HEK293 (cell line): Measurements from ENCODE around the gene HTATIP2.

ENCODE experiments used
- CTCF ChIP-seq: fragments of 450-650 bp; formaldehyde crosslinking; IDR thresholded peaks from 2 replicates; pipeline ENCODE4 v1.5.1; 2016; ENCODE audit warnings: missing biosample characterization, missing genetic modification characterization
- GFI1B ChIP-seq: fragments of 450-650 bp; formaldehyde crosslinking; IDR thresholded peaks from 2 replicates; pipeline ENCODE4 v1.5.1; 2016; ENCODE audit warnings: missing biosample characterization, missing genetic modification characterization
- MYNN ChIP-seq: fragments of 450-650 bp; formaldehyde crosslinking; IDR thresholded peaks from 2 replicates; pipeline ENCODE4 v1.5.1; 2016; ENCODE audit warnings: missing biosample characterization, missing genetic modification characterization, borderline replicate concordance
- MZF1 ChIP-seq: fragments of 450-650 bp; formaldehyde crosslinking; IDR thresholded peaks from 2 replicates; pipeline ENCODE4 v1.5.1; 2017; ENCODE audit warnings: missing biosample characterization, missing genetic modification characterization, borderline replicate concordance
- OSR2 ChIP-seq: fragments of 450-650 bp; formaldehyde crosslinking; IDR thresholded peaks from 2 replicates; pipeline ENCODE4 v1.5.1; 2016; ENCODE audit warnings: missing biosample characterization, missing genetic modification characterization
- PRDM6 ChIP-seq: fragments of 450-650 bp; formaldehyde crosslinking; IDR thresholded peaks from 2 replicates; pipeline ENCODE4 v1.5.1; 2017; ENCODE audit warnings: missing biosample characterization, missing genetic modification characterization
- SP7 ChIP-seq: fragments of 450-650 bp; formaldehyde crosslinking; IDR thresholded peaks from 2 replicates; pipeline ENCODE4 v1.5.1; 2016; ENCODE audit warnings: missing biosample characterization, missing genetic modification characterization
- TSHZ1 ChIP-seq: fragments of 450-650 bp; formaldehyde crosslinking; IDR thresholded peaks from 2 replicates; pipeline ENCODE4 v1.5.1; 2016; ENCODE audit warnings: missing biosample characterization, missing genetic modification characterization, borderline replicate concordance
- ZBTB1 ChIP-seq: fragments of 450-650 bp; formaldehyde crosslinking; IDR thresholded peaks from 2 replicates; pipeline ENCODE4 v1.5.1; 2016; ENCODE audit warnings: missing biosample characterization, missing genetic modification characterization
- ZBTB17 ChIP-seq: fragments of 450-650 bp; formaldehyde crosslinking; IDR thresholded peaks from 2 replicates; pipeline ENCODE4 v1.5.1; 2016; ENCODE audit warnings: missing biosample characterization, missing genetic modification characterization
- ZBTB20 ChIP-seq: fragments of 450-650 bp; formaldehyde crosslinking; IDR thresholded peaks from 2 replicates; pipeline ENCODE4 v1.5.1; 2016; ENCODE audit warnings: missing biosample characterization, missing genetic modification characterization
- ZBTB21 ChIP-seq: fragments of 450-650 bp; formaldehyde crosslinking; IDR thresholded peaks from 2 replicates; pipeline ENCODE4 v1.5.1; 2017; ENCODE audit warnings: missing biosample characterization, missing genetic modification characterization
- ZBTB7A ChIP-seq: fragments of 450-650 bp; formaldehyde crosslinking; IDR thresholded peaks from 2 replicates; pipeline ENCODE4 v1.5.1; 2016; ENCODE audit warnings: low read depth, missing biosample characterization, missing genetic modification characterization
- ZEB2 ChIP-seq: fragments of 450-650 bp; formaldehyde crosslinking; IDR thresholded peaks from 2 replicates; pipeline ENCODE4 v1.5.1; 2016; ENCODE audit warnings: missing biosample characterization, missing genetic modification characterization
- ZNF10 ChIP-seq: fragments of 450-650 bp; formaldehyde crosslinking; IDR thresholded peaks from 2 replicates; pipeline ENCODE4 v1.5.1; 2017; ENCODE audit warnings: missing biosample characterization, missing genetic modification characterization
- ZNF169 ChIP-seq: fragments of 450-650 bp; formaldehyde crosslinking; IDR thresholded peaks from 2 replicates; pipeline ENCODE4 v1.5.1; 2016; ENCODE audit warnings: missing biosample characterization, missing genetic modification characterization
- ZNF274 ChIP-seq, 2 experiments: fragments of 200-500 bp in 1 of 2; fragments of 450-650 bp in 1 of 2; sonication (Bioruptor generic) in 1 of 2; formaldehyde crosslinking in 1 of 2; IDR thresholded peaks; 2 replicates each; pipeline versions ENCODE4 v1.5.1 to v1.6.1; 2014 to 2016; ENCODE audit warnings: borderline replicate concordance in 1 of 2, inconsistent platforms in 1 of 2, low read length in 1 of 2, missing biosample characterization in 1 of 2, missing genetic modification characterization in 1 of 2
- ZNF302 ChIP-seq: fragments of 450-650 bp; formaldehyde crosslinking; IDR thresholded peaks from 2 replicates; pipeline ENCODE4 v1.5.1; 2016; ENCODE audit warnings: missing biosample characterization, missing genetic modification characterization, low read depth
- ZNF311 ChIP-seq: fragments of 450-650 bp; formaldehyde crosslinking; IDR thresholded peaks from 2 replicates; pipeline ENCODE4 v1.5.1; 2017; ENCODE audit warnings: missing biosample characterization, missing genetic modification characterization, borderline replicate concordance
- ZNF350 ChIP-seq: fragments of 450-650 bp; formaldehyde crosslinking; IDR thresholded peaks from 2 replicates; pipeline ENCODE4 v1.5.0; 2017; ENCODE audit warnings: missing biosample characterization, mild to moderate bottlenecking, missing genetic modification characterization
- ZNF514 ChIP-seq: fragments of 450-650 bp; formaldehyde crosslinking; IDR thresholded peaks from 2 replicates; pipeline ENCODE4 v1.5.1; 2016; ENCODE audit warnings: missing biosample characterization, missing genetic modification characterization
- ZNF530 ChIP-seq: fragments of 450-650 bp; formaldehyde crosslinking; IDR thresholded peaks from 2 replicates; pipeline ENCODE4 v1.5.1; 2016; ENCODE audit warnings: low read depth, missing biosample characterization, missing genetic modification characterization
- ZNF561 ChIP-seq: fragments of 450-650 bp; IDR thresholded peaks from 2 replicates; pipeline ENCODE4 v1.5.1; 2018; ENCODE audit warnings: missing biosample characterization, missing genetic modification characterization, borderline replicate concordance
- ZNF660 ChIP-seq: fragments of 450-650 bp; IDR thresholded peaks from 2 replicates; pipeline ENCODE4 v1.5.1; 2018; ENCODE audit warnings: missing biosample characterization, mild to moderate bottlenecking, missing genetic modification characterization
- ZSCAN16 ChIP-seq: fragments of 450-650 bp; formaldehyde crosslinking; IDR thresholded peaks from 2 replicates; pipeline ENCODE4 v1.5.1; 2016; ENCODE audit warnings: missing biosample characterization, missing genetic modification characterization
- ZSCAN4 ChIP-seq: fragments of 450-650 bp; formaldehyde crosslinking; IDR thresholded peaks from 2 replicates; pipeline ENCODE4 v1.5.1; 2017; ENCODE audit warnings: missing biosample characterization, missing genetic modification characterization
- ZXDB ChIP-seq: fragments of 450-650 bp; formaldehyde crosslinking; IDR thresholded peaks from 2 replicates; pipeline ENCODE4 v1.5.1; 2016; ENCODE audit warnings: missing biosample characterization, missing genetic modification characterization
- TF ChIP-seq, protein P1 (sequence below): fragments of 450-650 bp; formaldehyde crosslinking; IDR thresholded peaks from 2 replicates; pipeline ENCODE4 v1.5.1; 2016; ENCODE audit warnings: missing biosample characterization, missing genetic modification characterization

HTATIP2 gene

DNA sequence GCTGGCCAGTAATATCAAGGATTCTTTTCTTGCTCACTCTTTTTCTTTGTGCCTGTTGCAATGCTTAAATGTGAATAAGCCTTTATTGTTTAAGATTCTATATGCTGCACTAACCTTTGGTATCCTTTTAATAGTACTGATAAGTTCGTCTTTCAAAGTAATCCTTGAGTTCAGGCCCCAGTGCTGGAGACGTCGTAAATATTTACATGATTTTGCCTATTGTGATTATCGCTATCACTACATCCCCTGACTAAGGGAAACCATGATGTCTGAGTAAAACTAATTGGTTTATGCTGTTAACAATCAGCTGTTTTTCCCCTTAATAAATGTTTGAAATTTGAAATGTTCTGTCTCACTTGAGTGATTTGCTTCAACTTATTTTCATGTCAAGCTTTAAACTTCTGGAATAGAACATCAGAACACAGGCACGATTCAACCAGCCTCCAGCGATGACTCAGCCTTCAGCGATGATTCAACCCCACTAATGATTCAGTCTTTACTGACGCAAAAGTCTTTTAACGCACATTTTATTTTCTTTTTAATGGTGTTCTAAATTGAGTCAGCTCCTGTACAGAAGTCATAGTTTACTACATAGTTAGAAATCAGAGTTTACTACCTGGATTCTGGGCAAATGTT, 3.9 kb downstream of the HTATIP2 start (continued):
- no peak for TF ChIP-seq ZNF350 (tag by site-specific recombination)
- TF ChIP-seq ZNF311 (tag by site-specific recombination) = no peak
- peak; percentile 50 for TF ChIP-seq SP7
- TF ChIP-seq ZBTB20 (tag by site-specific recombination) = no peak
- no peak for TF ChIP-seq MZF1 (tag by site-specific recombination)
- 0 out of 2 replicates have a peak, but pooled peaks have one; percentile 43 for TF ChIP-seq MYNN (tag by site-specific recombination)
- TF ChIP-seq ZBTB1 (tag by site-specific recombination) = peak; percentile 81; the same call in 1 of the 2 replicates
- TF ChIP-seq GFI1B = no peak
- 0 out of 2 replicates have a peak, but pooled peaks have one; percentile 40 for TF ChIP-seq ZNF10 (tag by site-specific recombination)
- TF ChIP-seq ZNF514 (tag by site-specific recombination) = no peak
- TF ChIP-seq ZEB2 (tag by site-specific recombination) = peak; percentile 75
- no peak for TF ChIP-seq ZSCAN16 (tag by site-specific recombination)
- TF ChIP-seq PRDM6 (tag by site-specific recombination) = peak; percentile 91
- no peak for TF ChIP-seq ZNF561 (tag by site-specific recombination)
- peak; percentile 85 for TF ChIP-seq OSR2
- no peak for TF ChIP-seq ZNF274 (IDR thresholded peaks at IDR 0.05; ENCODE audit: low read length)
- no peak for TF ChIP-seq ZNF274 (tag by site-specific recombination; IDR thresholded peaks at IDR 0.05; ENCODE audit: borderline replicate concordance)
- peak; percentile 66 for TF ChIP-seq ZBTB17 (tag by site-specific recombination)
- peak; percentile 55; the same call in 1 of the 2 replicates for TF ChIP-seq ZNF660 (tag by site-specific recombination)
- TF ChIP-seq ZNF169 (tag by site-specific recombination) = no peak
- no peak for TF ChIP-seq CTCF (tag by site-specific recombination)
- TF ChIP-seq ZNF530 = no peak
- TF ChIP-seq ZBTB21 (tag by site-specific recombination) = peak; percentile 51; the same call in 1 of the 2 replicates
- no peak for TF ChIP-seq ZBTB7A
- 0 out of 2 replicates have a peak, but pooled peaks have one; percentile 40 for TF ChIP-seq ZXDB (tag by site-specific recombination)
- TF ChIP-seq TSHZ1 (tag by site-specific recombination) = 0 out of 2 replicates have a peak, but pooled peaks have one; percentile 35
- no peak for TF ChIP-seq ZSCAN4 (tag by site-specific recombination)
- no peak for TF ChIP-seq ZNF302 (tag by site-specific recombination)
- TF ChIP-seq, protein P1, sequence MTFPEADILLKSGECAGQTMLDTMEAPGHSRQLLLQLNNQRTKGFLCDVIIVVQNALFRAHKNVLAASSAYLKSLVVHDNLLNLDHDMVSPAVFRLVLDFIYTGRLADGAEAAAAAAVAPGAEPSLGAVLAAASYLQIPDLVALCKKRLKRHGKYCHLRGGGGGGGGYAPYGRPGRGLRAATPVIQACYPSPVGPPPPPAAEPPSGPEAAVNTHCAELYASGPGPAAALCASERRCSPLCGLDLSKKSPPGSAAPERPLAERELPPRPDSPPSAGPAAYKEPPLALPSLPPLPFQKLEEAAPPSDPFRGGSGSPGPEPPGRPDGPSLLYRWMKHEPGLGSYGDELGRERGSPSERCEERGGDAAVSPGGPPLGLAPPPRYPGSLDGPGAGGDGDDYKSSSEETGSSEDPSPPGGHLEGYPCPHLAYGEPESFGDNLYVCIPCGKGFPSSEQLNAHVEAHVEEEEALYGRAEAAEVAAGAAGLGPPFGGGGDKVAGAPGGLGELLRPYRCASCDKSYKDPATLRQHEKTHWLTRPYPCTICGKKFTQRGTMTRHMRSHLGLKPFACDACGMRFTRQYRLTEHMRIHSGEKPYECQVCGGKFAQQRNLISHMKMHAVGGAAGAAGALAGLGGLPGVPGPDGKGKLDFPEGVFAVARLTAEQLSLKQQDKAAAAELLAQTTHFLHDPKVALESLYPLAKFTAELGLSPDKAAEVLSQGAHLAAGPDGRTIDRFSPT (tag by site-specific recombination) = peak; percentile 71; the same call in 1 of the 2 replicates
